HepG2 (cell line): ENCODE results near the gene BCAS3. TPM values are rescaled to one million over a fixed set of nuclear protein-coding genes. Genes with fewer than 3 reads are reported as not detected.

Source experiments
- ATAC-seq: fragments of 200-7000 bp; cut with Tn5 transposase; 3 replicates; pipeline ENCODE4 v1.9.1; 2020; ENCODE audit warnings: mild to moderate bottlenecking, moderate library complexity
- BruUV-seq: library from RNA; stranded (reverse); fragments of 400-500 nt; replicated peaks from 2 replicates; lab custom pipeline; 2021; lab: Mats Ljungman, UMichigan
- CTCF ChIA-PET: fragments of 300-600 bp; formaldehyde crosslinking; extraction: SDS; loops from one replicate; lab custom pipeline; 2021; ENCODE audit warnings: low total read pairs, inconsistent platforms, low intra/inter-chr PET ratio; lab: Yijun Ruan, JAX
- POLR2A ChIA-PET: fragments of 350-600 bp; sonication (Branson Sonifier 250); formaldehyde crosslinking; loops from one replicate; lab custom pipeline; 2020; ENCODE audit warnings: antibody characterized with exemption, inconsistent platforms; lab: Yijun Ruan, JAX
- DNase-seq: peaks from one replicate; pipeline ENCODE4 v3.0.0-alpha.2; 2015; ENCODE audit warnings: low spot score
- FAIRE-seq: peaks from 3 replicates; lab custom pipeline; 2011; peaks lifted over from hg19 to GRCh38; lab: Jason Lieb, UNC
- H2AFZ ChIP-seq: one replicate; pipeline ENCODE4 v1.6.1; 2011; ENCODE audit warnings: low read length, inconsistent platforms
- H3K27ac ChIP-seq: fragments of 300-600 bp; 3 replicates; pipeline ENCODE4 v1.8.0; 2011; ENCODE audit warnings: mixed run types, mild to moderate bottlenecking, mixed read lengths, low read length, inconsistent platforms; ENCODE audit not compliant: insufficient read depth; ENCODE audit errors: extremely low read length
- H3K27me3 ChIP-seq, 2 experiments: fragments of 200-600 bp in 1 of 2; 2 replicates in 1 of 2; 3 replicates in 1 of 2; pipeline versions ENCODE4 v1.6.0 to v1.8.0; 2011; ENCODE audit warnings: low read length in 2 of 2, mild to moderate bottlenecking in 2 of 2, moderate library complexity in 2 of 2, inconsistent platforms in 1 of 2; ENCODE audit not compliant: insufficient read depth in 2 of 2, control insufficient read depth in 1 of 2
- H3K36me3 ChIP-seq, 2 experiments: fragments of 200-600 bp in 1 of 2; replicated peaks in 1 of 2; 2 replicates in 1 of 2; 3 replicates in 1 of 2; pipeline versions ENCODE4 v1.5.1 to v1.8.0; 2011; ENCODE audit warnings: low read length in 2 of 2, inconsistent platforms in 1 of 2; ENCODE audit not compliant: insufficient read depth in 2 of 2, control insufficient read depth in 1 of 2
- H3K4me1 ChIP-seq: 2 replicates; pipeline ENCODE4 v1.5.1; 2012; ENCODE audit warnings: low read length, inconsistent platforms; ENCODE audit not compliant: insufficient read depth
- H3K4me2 ChIP-seq: 2 replicates; pipeline ENCODE4 v1.6.0; 2011; ENCODE audit warnings: low read depth, low read length, inconsistent platforms
- H3K4me3 ChIP-seq, 3 experiments: fragments of 200-600 bp in 1 of 3; sonication (generic), shearing (Covaris generic) in 1 of 3; replicated peaks in 1 of 3; 2 replicates each; pipeline ENCODE4 v1.5.1; 2011 to 2016; ENCODE audit warnings: low read length in 3 of 3, inconsistent platforms in 2 of 3, low read depth in 2 of 3, mild to moderate bottlenecking in 2 of 3, control low read depth in 1 of 3, mixed read lengths in 1 of 3; ENCODE audit not compliant: insufficient read depth in 1 of 3
- H3K79me2 ChIP-seq: one replicate; pipeline ENCODE4 v1.6.1; 2011; ENCODE audit warnings: low read length, inconsistent platforms; ENCODE audit not compliant: insufficient read depth
- H3K9ac ChIP-seq: 2 replicates; pipeline ENCODE4 v1.6.0; 2011; ENCODE audit warnings: mild to moderate bottlenecking, low read depth, low read length, inconsistent platforms; ENCODE audit not compliant: insufficient read depth
- H3K9me3 ChIP-seq: 2 replicates; pipeline ENCODE4 v1.5.1; 2012; ENCODE audit warnings: mild to moderate bottlenecking, low read length
- H4K20me1 ChIP-seq: 2 replicates; pipeline ENCODE4 v1.6.0; 2011; ENCODE audit warnings: inconsistent platforms, mild to moderate bottlenecking, low read length, moderate library complexity; ENCODE audit not compliant: insufficient read depth
- AGO2 ChIP-seq: fragments of 200-400 bp; formaldehyde crosslinking; optimal IDR thresholded peaks from 2 replicates; pipeline ENCODE3; 2017; ENCODE audit warnings: mild to moderate bottlenecking, low read depth, low read length, moderate library complexity
- BCL3 ChIP-seq: sonication (generic); formaldehyde crosslinking; IDR thresholded peaks from 2 replicates; pipeline ENCODE4 v1.5.1; 2020; ENCODE audit warnings: mild to moderate bottlenecking, missing genetic modification reagents, moderate library complexity
- HNRNPL ChIP-seq: fragments of 200-400 bp; formaldehyde crosslinking; IDR thresholded peaks from 2 replicates; pipeline ENCODE4 v1.6.1; 2017; ENCODE audit warnings: mild to moderate bottlenecking, low read depth, low read length
- MED1 ChIP-seq: sonication (generic); formaldehyde crosslinking; IDR thresholded peaks from 2 replicates; pipeline ENCODE4 v1.4.0; 2020; ENCODE audit warnings: missing genetic modification reagents
- ZNF34 ChIP-seq: sonication (generic); formaldehyde crosslinking; IDR thresholded peaks from 2 replicates; pipeline ENCODE4 v1.4.0; 2020; ENCODE audit warnings: mild to moderate bottlenecking, missing genetic modification reagents, borderline replicate concordance
- WGBS: methylation state at CpG from one replicate; pipeline ENCODE4 v1.1.6; 2017; ENCODE audit warnings: low lambda C conversion rate; 5-methylcytosine and 5-hydroxymethylcytosine counted together
- in situ Hi-C: cut with HindIII; loops from 2 replicates; pipeline ENCODE4 v1.10.0; 2017; ENCODE audit warnings: low pct_unique_long_range_greater_than_20kb; ENCODE audit not compliant: extremely low pct_ligation_motif_present
- intact Hi-C: fragments of 100-400 bp; cut with micrococcal nuclease; formaldehyde crosslinking; loops from one replicate; pipeline ENCODE4 v1.10.0; 2022; ENCODE audit not compliant: unreplicated experiment
- polyA plus RNA-seq, 8 experiments: library from polyadenylated mRNA; depleted of rRNA in 3 of 8; stranded (reverse) in 7 of 8; unstranded in 1 of 8; fragments of >200 nt; fragmentation: Illumina TruSeq in 4 of 8; extraction: Trizol in 4 of 8; gene quantifications; 2 replicates each; pipeline versions ENCODE4 v1.2.1 to v1.2.3, GENCODE V29; 2011 to 2016; ENCODE audit warnings: low read depth in 4 of 8, missing spikeins in 1 of 8, mixed read lengths in 1 of 8; ENCODE audit not compliant: insufficient read depth in 1 of 8
- total RNA-seq, 5 experiments: library from RNA; depleted of rRNA; stranded (reverse); fragments of >200 nt; fragmentation: Illumina TruSeq; extraction: Trizol; gene quantifications; 2 replicates each; pipeline ENCODE4 v1.2.3, GENCODE V29; 2016; ENCODE audit warnings: low read depth in 1 of 5

Gene BCAS3
- total and polyA plus RNA-seq, 2 of the 13 experiments (the other 11 are each of a cell fraction or from before 2014, with no cell fraction given), result 10.7 to 11.2 TPM

- BruUV-seq, result no TSS peak
- 95% methylated on average over 37 of the region's 38 CpGs for WGBS
- Histone ChIP-seq H3K4me3 (peak overlapping the region in 1 of 3 experiments; percentile 53; a peak in 1 of 6 replicates), H3K9me3 (no peaks in the 10 kb centered on the region), H3K27ac (peak overlapping the region; percentile 70), H3K36me3 (no peaks in the 10 kb centered on the region; a peak in 1 of 5 replicates), H3K4me1 (peaks cover 64% of the 10 kb centered on the region), H4K20me1 (no peaks in the 10 kb centered on the region), H3K27me3 (no peaks in the 10 kb centered on the region), H3K79me2 (peaks cover 21% of the 10 kb centered on the region), H2AFZ (no peak overlapping the region), H3K9ac (peak overlapping the region; percentile 61), H3K4me2 (peak overlapping the region; percentile 83)
- POLR2A ChIA-PET, result interaction anchor here (2.1 to 2.5 kb wide), 2 partner anchors 31 to 59 kb away, joined by 15 to 34 read pairs; no protein-coding TSS in a partner anchor
- DNase-seq (no peak), FAIRE-seq (no peak), ATAC-seq (no peak)
- TF ChIP-seq BCL3 (peak; percentile 34; the same call in 1 of the 2 replicates), MED1 (no peak), HNRNPL (peak; percentile 10; the same call in 1 of the 2 replicates), ZNF34 (CRISPR knock-in tag) (0 out of 2 replicates have a peak, but pooled peaks have one; percentile 14), AGO2 (peak; percentile 49)
- in situ Hi-C loops (loop anchor here (10.0 kb wide), 1 partner anchor 671 kb away; no protein-coding TSS in a partner anchor), intact Hi-C loops (loop anchor here (10.0 kb wide), 1 partner anchor 671 kb away; no protein-coding TSS in a partner anchor)
- CTCF ChIA-PET, result no interaction called here
Observed at GRCh38 chr17:61395409-61395982, 717.8 kb downstream of the BCAS3 start.
